ENCODE data around the gene LDAH.

LDAH gene

GRCh38 chr2:20698916-20699613 is 123.8 kb downstream of the LDAH start:
- no peak overlapping the region for H3K27ac ChIP-seq (ENCODE audit: poor library complexity, severe bottlenecking)
- H3K9me3 ChIP-seq (ENCODE audit: severe bottlenecking): no peaks in the 10 kb centered on the region
- DNase-seq (ENCODE audit: low spot score) (no peak), ATAC-seq (ENCODE audit: low read depth) (no peak)
- H3K27me3 ChIP-seq (ENCODE audit: insufficient read depth, poor library complexity, severe bottlenecking): no peaks in the 10 kb centered on the region
- no peak overlapping the region for H3K4me3 ChIP-seq (ENCODE audit: severe bottlenecking)
- TF ChIP-seq CTCF (IDR thresholded peaks at IDR 0.05; ENCODE audit: poor library complexity, severe bottlenecking): no peak
- 0 out of 2 replicates have a peak, but pooled peaks cover 7% of the 10 kb centered on the region for H3K36me3 ChIP-seq (ENCODE audit: low read depth)
- H3K4me1 ChIP-seq (ENCODE audit: insufficient read depth, poor library complexity, severe bottlenecking): no peaks in the 10 kb centered on the region

- no peaks in the 10 kb centered on the region for H3K4me1 ChIP-seq (ENCODE audit: insufficient read depth, poor library complexity, severe bottlenecking)
- TF ChIP-seq CTCF (IDR thresholded peaks at IDR 0.05; ENCODE audit: poor library complexity, severe bottlenecking): no peak
- peaks cover 11% of the 10 kb centered on the region; the same call in 1 of the 2 replicates for H3K36me3 ChIP-seq (ENCODE audit: low read depth)
- H3K27me3 ChIP-seq (ENCODE audit: insufficient read depth, poor library complexity, severe bottlenecking): no peaks in the 10 kb centered on the region
- no peak overlapping the region for H3K27ac ChIP-seq (ENCODE audit: poor library complexity, severe bottlenecking)
- DNase-seq (ENCODE audit: low spot score) (no peak), ATAC-seq (ENCODE audit: low read depth) (no peak)
- H3K9me3 ChIP-seq (ENCODE audit: severe bottlenecking): no peaks in the 10 kb centered on the region
- no peak overlapping the region for H3K4me3 ChIP-seq (ENCODE audit: severe bottlenecking)
These were observed 125.5 kb downstream of the LDAH start for GRCh38 chr2:20697322-20697934.

- DNase-seq (ENCODE audit: low spot score) (no peak), ATAC-seq (ENCODE audit: low read depth) (no peak)
- H3K4me3 ChIP-seq (ENCODE audit: severe bottlenecking): no peak overlapping the region
- H3K36me3 ChIP-seq (ENCODE audit: low read depth): peaks cover 12% of the 10 kb centered on the region; the same call in 1 of the 2 replicates
- H3K27me3 ChIP-seq (ENCODE audit: insufficient read depth, poor library complexity, severe bottlenecking): no peaks in the 10 kb centered on the region
- TF ChIP-seq CTCF (IDR thresholded peaks at IDR 0.05; ENCODE audit: poor library complexity, severe bottlenecking): no peak
- H3K9me3 ChIP-seq (ENCODE audit: severe bottlenecking): no peaks in the 10 kb centered on the region
- no peaks in the 10 kb centered on the region for H3K4me1 ChIP-seq (ENCODE audit: insufficient read depth, poor library complexity, severe bottlenecking)
- no peak overlapping the region for H3K27ac ChIP-seq (ENCODE audit: poor library complexity, severe bottlenecking)
These were observed 126.5 kb downstream of the LDAH start for GRCh38 chr2:20696366-20696765.

GRCh38 chr2:20693317-20693716 is 129.6 kb downstream of the LDAH start:
- no peak for ATAC-seq (ENCODE audit: low read depth)
- Histone ChIP-seq H3K27me3 (ENCODE audit: insufficient read depth, poor library complexity, severe bottlenecking) (no peaks in the 10 kb centered on the region), H3K4me3 (ENCODE audit: severe bottlenecking) (no peak overlapping the region), H3K27ac (ENCODE audit: poor library complexity, severe bottlenecking) (no peak overlapping the region), H3K4me1 (ENCODE audit: insufficient read depth, poor library complexity, severe bottlenecking) (no peaks in the 10 kb centered on the region), H3K9me3 (ENCODE audit: severe bottlenecking) (no peaks in the 10 kb centered on the region), H3K36me3 (ENCODE audit: low read depth) (peaks cover 8% of the 10 kb centered on the region; the same call in 1 of the 2 replicates)
- DNase-seq (ENCODE audit: low spot score): no peak
- TF ChIP-seq CTCF (IDR thresholded peaks at IDR 0.05; ENCODE audit: poor library complexity, severe bottlenecking): no peak

GRCh38 chr2:20692081-20692480 is 130.8 kb downstream of the LDAH start:
- TF ChIP-seq CTCF (IDR thresholded peaks at IDR 0.05; ENCODE audit: poor library complexity, severe bottlenecking): no peak
- ATAC-seq (ENCODE audit: low read depth) (no peak), DNase-seq (ENCODE audit: low spot score) (no peak)
- H3K36me3 ChIP-seq (ENCODE audit: low read depth): peaks cover 5% of the 10 kb centered on the region; the same call in 1 of the 2 replicates
- no peaks in the 10 kb centered on the region for H3K27me3 ChIP-seq (ENCODE audit: insufficient read depth, poor library complexity, severe bottlenecking)
- no peak overlapping the region for H3K27ac ChIP-seq (ENCODE audit: poor library complexity, severe bottlenecking)
- no peaks in the 10 kb centered on the region for H3K9me3 ChIP-seq (ENCODE audit: severe bottlenecking)
- no peaks in the 10 kb centered on the region for H3K4me1 ChIP-seq (ENCODE audit: insufficient read depth, poor library complexity, severe bottlenecking)
- no peak overlapping the region for H3K4me3 ChIP-seq (ENCODE audit: severe bottlenecking)

Measured in RWPE2 (cell line).